ENCODE results near the gene OR2L8. TPM values are rescaled to one million over a fixed set of nuclear protein-coding genes. Genes with fewer than 3 reads are reported as not detected.

OR2L8 gene, protein sequence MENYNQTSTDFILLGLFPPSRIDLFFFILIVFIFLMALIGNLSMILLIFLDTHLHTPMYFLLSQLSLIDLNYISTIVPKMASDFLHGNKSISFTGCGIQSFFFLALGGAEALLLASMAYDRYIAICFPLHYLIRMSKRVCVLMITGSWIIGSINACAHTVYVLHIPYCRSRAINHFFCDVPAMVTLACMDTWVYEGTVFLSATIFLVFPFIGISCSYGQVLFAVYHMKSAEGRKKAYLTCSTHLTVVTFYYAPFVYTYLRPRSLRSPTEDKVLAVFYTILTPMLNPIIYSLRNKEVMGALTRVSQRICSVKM
- total RNA-seq = not detected in 2 replicates

DNA sequence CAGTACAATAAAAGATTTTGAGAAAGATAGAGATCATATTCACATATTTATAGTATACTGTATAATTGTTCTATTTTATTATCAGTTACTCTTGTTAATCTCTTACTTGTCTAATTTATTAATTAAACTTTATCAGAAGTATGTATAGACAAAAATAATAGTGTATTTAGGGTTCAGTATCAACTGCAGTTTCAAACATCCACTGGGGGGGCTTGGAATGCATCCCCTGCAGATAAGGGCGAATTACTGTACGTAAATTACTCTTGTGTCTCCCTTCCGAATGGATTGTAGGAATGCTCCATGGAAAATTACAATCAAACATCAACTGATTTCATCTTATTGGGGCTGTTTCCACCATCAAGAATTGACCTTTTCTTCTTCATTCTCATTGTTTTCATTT, at the start of gene OR2L8:
TSS of gene OR2L8 (plus strand) at position 301 of the 400 bp plus-strand sequence. CDS start at position 301, 0 bp downstream.

DNA sequence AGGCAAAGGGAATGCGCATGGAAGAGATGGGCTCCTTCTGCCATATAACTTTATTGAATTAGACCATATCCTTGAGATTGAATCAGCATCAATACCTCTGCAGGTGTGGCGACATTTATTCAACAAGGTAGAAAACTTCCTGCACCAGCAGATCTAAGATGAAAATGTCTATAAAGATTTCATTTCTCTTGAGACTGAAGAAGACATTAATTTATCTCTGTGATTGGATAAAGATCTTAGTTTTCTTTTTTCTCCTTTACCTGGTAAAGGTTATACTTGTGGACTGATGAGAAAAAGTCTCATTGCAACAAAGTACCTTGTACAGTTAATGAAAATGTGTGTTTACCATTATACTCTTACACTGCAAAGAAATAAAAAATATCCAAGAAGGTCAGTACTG, 28.7 kb upstream of the OR2L8 start, which contains the start of gene OR2T8:
TSS of gene OR2T8 (plus strand) at position 301 of the 400 bp plus-strand sequence. CDS start 766 bp downstream, outside the sequence.

DNA sequence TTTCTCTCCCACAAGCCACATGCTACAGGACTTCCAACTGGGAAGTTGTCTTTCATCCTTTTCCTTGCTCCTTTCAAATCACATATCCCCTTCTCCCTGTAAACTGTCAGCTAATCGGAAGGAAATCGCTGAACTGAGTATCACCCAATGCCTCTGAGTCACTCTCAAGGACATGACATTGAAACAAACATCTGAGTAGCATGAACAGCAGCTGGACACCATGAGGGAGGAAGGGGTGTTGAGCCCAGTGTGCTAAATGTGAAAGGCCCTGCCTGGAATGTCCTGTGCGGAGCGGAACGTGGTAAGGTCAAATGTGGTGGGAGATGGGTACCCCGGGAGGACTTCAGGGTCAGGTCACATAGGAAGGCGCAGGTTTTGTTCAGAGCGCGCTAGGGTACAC, 23.8 kb upstream of the OR2L8 start, which contains the start of gene OR2AJ1:
TSS of gene OR2AJ1 (plus strand) at position 22 of the 400 bp plus-strand sequence. CDS start 8,880 bp downstream, outside the sequence.

DNA sequence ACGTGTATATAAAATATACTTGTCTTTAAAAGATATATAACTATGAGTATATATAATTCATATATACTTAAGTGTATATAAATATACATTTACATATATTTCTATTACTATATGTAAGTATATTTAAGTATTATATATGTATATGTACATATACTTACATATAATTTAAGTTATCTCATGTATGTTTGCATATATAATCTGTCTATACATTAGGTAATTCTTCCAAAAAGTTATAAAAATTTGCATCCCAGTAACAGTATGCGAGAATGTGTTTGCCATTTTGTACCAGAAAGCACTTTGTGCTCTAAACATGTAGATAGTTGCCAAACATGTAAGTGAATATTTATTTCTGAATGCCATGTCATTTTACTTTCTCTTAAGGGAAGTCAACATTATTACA, 16.3 kb downstream of the OR2L8 start, which contains the start of gene OR2AK2:
TSS of gene OR2AK2 (plus strand) at position 301 of the 400 bp plus-strand sequence. CDS start 144 bp downstream, outside the sequence.

Other genes starting within 250 kb of the OR2L8 start
- gene OR6F1, start 232.2 kb upstream of the OR2L8 start, total RNA-seq = not detected in 2 replicates
- gene OR14K1, start 210.2 kb upstream of the OR2L8 start, total RNA-seq = not detected in 2 replicates
- gene OR14A2, start 200.7 kb upstream of the OR2L8 start, total RNA-seq = not detected in 2 replicates
- not detected in 2 replicates for gene OR1C1, start 188.3 kb upstream of the OR2L8 start, total RNA-seq
- gene OR14A16, start 124.7 kb upstream of the OR2L8 start, total RNA-seq = not detected in 2 replicates
- gene OR11L1, start 107.0 kb upstream of the OR2L8 start, total RNA-seq = not detected in 2 replicates
- gene TRIM58, start 91.7 kb upstream of the OR2L8 start, total RNA-seq = 0.13 and 0.32 TPM in 2 replicates
- gene OR2W3, start 53.3 kb upstream of the OR2L8 start, total RNA-seq = not detected in 2 replicates
- gene OR2T8, start 28.6 kb upstream of the OR2L8 start, total RNA-seq = not detected in 2 replicates
- not detected in 2 replicates for gene OR2AJ1, start 24.0 kb upstream of the OR2L8 start, total RNA-seq
- gene OR2AK2, start 16.4 kb downstream of the OR2L8 start, total RNA-seq = not detected in 2 replicates
- gene OR2L5, start 64.8 kb downstream of the OR2L8 start, total RNA-seq = not detected in 2 replicates
- gene OR2L2, start 81.2 kb downstream of the OR2L8 start, total RNA-seq = not detected in 2 replicates
- gene OR2L3, start 98.0 kb downstream of the OR2L8 start, total RNA-seq = not detected in 2 replicates
- not detected in 2 replicates for gene OR2L13, start 146.3 kb downstream of the OR2L8 start, total RNA-seq
- not detected in 2 replicates for gene OR2M5, start 196.3 kb downstream of the OR2L8 start, total RNA-seq
- not detected in 2 replicates for gene OR2M2, start 226.0 kb downstream of the OR2L8 start, total RNA-seq
- not detected in 2 replicates for gene OR2M3, start 248.4 kb downstream of the OR2L8 start, total RNA-seq

Data from epithelial cell of alveolus of lung (primary cell).